ENCODE measurements around the gene AGXT2. TPM values are rescaled to one million over a fixed set of nuclear protein-coding genes. Genes with fewer than 3 reads are reported as not detected.

AGXT2 gene
- total and polyA plus RNA-seq, 3 experiments from 2014 or later, result not detected

DNA sequence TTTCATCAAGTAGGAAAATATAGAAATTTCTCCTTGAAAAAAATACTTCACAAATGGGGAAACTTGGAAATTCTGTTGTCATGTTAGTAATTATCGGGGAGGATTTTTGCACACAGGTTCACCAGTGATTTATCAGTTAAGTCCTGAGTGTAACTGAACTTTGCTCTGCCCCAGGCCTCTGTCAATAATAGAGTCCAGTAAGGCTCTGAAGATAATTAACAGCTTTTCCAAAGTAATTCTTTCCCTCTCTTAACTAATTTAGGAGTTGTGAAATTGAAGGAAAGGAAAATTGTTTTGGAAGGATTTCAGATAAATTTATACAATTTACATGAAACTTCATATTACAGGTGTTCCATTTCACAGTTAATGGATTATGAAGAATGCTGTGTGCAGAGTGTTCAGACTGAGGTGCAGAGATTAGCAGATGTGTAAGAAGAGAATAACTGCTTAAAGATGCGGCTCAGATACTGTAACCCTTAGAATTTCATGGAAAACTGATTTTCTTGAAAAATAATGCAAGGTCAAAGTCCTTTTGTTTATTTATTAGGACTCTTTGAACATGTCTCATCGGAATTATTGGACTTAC lies 2.9 kb upstream of the AGXT2 start:
- H3K27me3 Mint-ChIP-seq, result peaks cover 11 to 48% of the 10 kb centered on the region in 2 donors
- DNase-seq, result no peak
- H3K36me3 Mint-ChIP-seq, result no peaks in the 10 kb centered on the region
- H3K9me3 Mint-ChIP-seq, result peaks cover 0 to 1% (median 0%) of the 10 kb centered on the region in 5 donors
- H3K4me1 Mint-ChIP-seq, result no peaks in the 10 kb centered on the region
- peaks cover 5% of the 10 kb centered on the region for H3K27me3 ChIP-seq (ENCODE audit: insufficient read depth, low read length, poor library complexity, severe bottlenecking)
- H3K4me3 ChIP-seq (ENCODE audit: low read length), result no peak overlapping the region
- no peaks in the 10 kb centered on the region for H3K9me3 ChIP-seq (ENCODE audit: low read length)
- no peaks in the 10 kb centered on the region for H3K4me1 ChIP-seq (ENCODE audit: insufficient read depth, low read length)
- H3K27ac Mint-ChIP-seq, result no peak overlapping the region
- ChIA-PET CTCF (no interaction called here), POLR2A (no interaction called here)
- no peak overlapping the region for H3K4me3 Mint-ChIP-seq
- H3K36me3 ChIP-seq (ENCODE audit: insufficient read depth, low read length), result no peaks in the 10 kb centered on the region
- H3K27ac ChIP-seq (ENCODE audit: low read depth, low read length), result no peak overlapping the region

DNA sequence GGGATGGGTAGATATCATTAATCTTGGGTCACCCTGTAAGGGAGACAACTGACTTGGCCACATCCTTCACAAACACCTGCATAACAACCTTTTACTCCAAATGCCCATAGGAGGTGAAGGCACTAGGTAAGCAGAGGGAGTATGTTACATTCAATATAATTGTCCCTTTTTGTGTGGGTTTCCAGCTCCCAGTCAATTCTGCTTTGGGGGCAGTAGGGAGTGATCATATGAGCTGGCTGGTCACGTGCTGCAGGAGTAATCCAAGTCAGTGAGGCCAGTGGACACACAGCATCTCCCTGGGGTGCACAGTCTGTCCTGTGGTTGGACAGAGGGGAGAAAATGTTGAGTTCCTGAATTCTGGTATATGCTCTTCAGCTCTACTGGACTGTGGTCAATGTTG lies 1.2 kb upstream of the AGXT2 start:
- no peaks in the 10 kb centered on the region for H3K4me1 ChIP-seq (ENCODE audit: insufficient read depth, low read length)
- no peak overlapping the region for H3K4me3 ChIP-seq (ENCODE audit: low read length)
- H3K36me3 ChIP-seq (ENCODE audit: insufficient read depth, low read length), result no peaks in the 10 kb centered on the region
- peaks cover 0 to 1% (median 0%) of the 10 kb centered on the region in 5 donors for H3K9me3 Mint-ChIP-seq
- H3K27ac Mint-ChIP-seq, result no peak overlapping the region
- H3K27ac ChIP-seq (ENCODE audit: low read depth, low read length), result no peak overlapping the region
- no peak for DNase-seq
- H3K4me1 Mint-ChIP-seq, result no peaks in the 10 kb centered on the region
- POLR2A ChIA-PET, result no interaction called here
- peaks cover 5% of the 10 kb centered on the region for H3K27me3 ChIP-seq (ENCODE audit: insufficient read depth, low read length, poor library complexity, severe bottlenecking)
- H3K27me3 Mint-ChIP-seq, result peaks cover 11 to 41% of the 10 kb centered on the region in 2 donors
- CTCF ChIA-PET, result no interaction called here
- no peaks in the 10 kb centered on the region for H3K36me3 Mint-ChIP-seq
- H3K4me3 Mint-ChIP-seq, result no peak overlapping the region
- no peaks in the 10 kb centered on the region for H3K9me3 ChIP-seq (ENCODE audit: low read length)

DNA sequence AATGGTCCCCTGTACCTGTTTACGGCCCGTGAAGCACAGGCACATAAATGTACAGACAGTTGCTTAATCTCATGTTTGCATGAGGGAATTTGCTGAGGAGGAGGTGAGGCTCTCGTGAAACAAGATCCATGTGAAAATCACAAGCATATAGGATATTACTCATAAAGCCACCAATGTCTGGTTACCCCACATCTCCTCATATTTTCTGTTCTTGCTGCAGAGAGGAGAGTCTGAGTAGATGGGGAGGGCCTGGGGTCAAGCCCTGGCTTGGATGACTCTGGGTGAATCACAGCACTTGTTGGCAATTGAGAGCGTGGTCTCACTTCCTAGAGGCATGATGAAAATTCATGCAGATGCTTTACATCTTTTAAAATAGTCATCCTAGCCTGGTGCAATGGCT lies 975 bp downstream of the AGXT2 start:
- H3K27ac Mint-ChIP-seq, result no peak overlapping the region
- H3K4me3 ChIP-seq (ENCODE audit: low read length), result no peak overlapping the region
- H3K27me3 ChIP-seq (ENCODE audit: insufficient read depth, low read length, poor library complexity, severe bottlenecking), result peaks cover 5% of the 10 kb centered on the region
- no peaks in the 10 kb centered on the region for H3K9me3 ChIP-seq (ENCODE audit: low read length)
- H3K27ac ChIP-seq (ENCODE audit: low read depth, low read length), result no peak overlapping the region
- ChIA-PET POLR2A (no interaction called here), CTCF (no interaction called here)
- H3K36me3 Mint-ChIP-seq, result no peaks in the 10 kb centered on the region
- H3K4me3 Mint-ChIP-seq, result no peak overlapping the region
- DNase-seq, result no peak
- H3K4me1 ChIP-seq (ENCODE audit: insufficient read depth, low read length), result no peaks in the 10 kb centered on the region
- H3K4me1 Mint-ChIP-seq, result no peaks in the 10 kb centered on the region
- H3K27me3 Mint-ChIP-seq, result peaks cover 8 to 32% of the 10 kb centered on the region in 2 donors
- peaks cover 0 to 1% (median 0%) of the 10 kb centered on the region in 5 donors for H3K9me3 Mint-ChIP-seq
- H3K36me3 ChIP-seq (ENCODE audit: insufficient read depth, low read length), result no peaks in the 10 kb centered on the region

DNA sequence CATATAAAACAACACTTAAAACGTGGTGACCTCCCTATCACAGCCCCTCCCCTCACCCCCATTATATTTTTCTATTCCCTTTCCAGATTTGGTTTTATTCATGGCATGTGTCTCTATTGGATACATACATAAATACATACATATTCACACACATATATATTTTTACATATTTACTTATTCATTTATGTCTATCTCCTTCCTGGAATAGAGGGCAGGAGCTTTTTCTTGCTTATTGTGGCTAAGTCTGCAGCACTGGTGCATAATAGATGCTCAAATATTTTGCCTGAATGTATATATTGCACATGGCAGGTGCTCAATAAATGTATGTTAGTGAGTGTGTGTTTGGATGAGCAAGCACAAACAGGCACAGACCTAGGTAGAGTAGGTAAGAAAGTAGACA lies 2.5 kb downstream of the AGXT2 start:
- CTCF ChIA-PET, result no interaction called here
- H3K9me3 ChIP-seq (ENCODE audit: low read length), result no peaks in the 10 kb centered on the region
- no peak overlapping the region for H3K4me3 Mint-ChIP-seq
- no peaks in the 10 kb centered on the region for H3K4me1 ChIP-seq (ENCODE audit: insufficient read depth, low read length)
- no peak for DNase-seq
- H3K36me3 Mint-ChIP-seq, result no peaks in the 10 kb centered on the region
- no peaks in the 10 kb centered on the region for H3K36me3 ChIP-seq (ENCODE audit: insufficient read depth, low read length)
- H3K27ac ChIP-seq (ENCODE audit: low read depth, low read length), result no peak overlapping the region
- H3K9me3 Mint-ChIP-seq, result peaks cover 0 to under 1% (median 0%) of the 10 kb centered on the region in 5 donors
- H3K27ac Mint-ChIP-seq, result no peak overlapping the region
- peaks cover 5% of the 10 kb centered on the region for H3K27me3 ChIP-seq (ENCODE audit: insufficient read depth, low read length, poor library complexity, severe bottlenecking)
- no peak overlapping the region for H3K4me3 ChIP-seq (ENCODE audit: low read length)
- POLR2A ChIA-PET, result no interaction called here
- H3K4me1 Mint-ChIP-seq, result no peaks in the 10 kb centered on the region
- H3K27me3 Mint-ChIP-seq, result peaks cover 8 to 24% of the 10 kb centered on the region in 2 donors

DNA sequence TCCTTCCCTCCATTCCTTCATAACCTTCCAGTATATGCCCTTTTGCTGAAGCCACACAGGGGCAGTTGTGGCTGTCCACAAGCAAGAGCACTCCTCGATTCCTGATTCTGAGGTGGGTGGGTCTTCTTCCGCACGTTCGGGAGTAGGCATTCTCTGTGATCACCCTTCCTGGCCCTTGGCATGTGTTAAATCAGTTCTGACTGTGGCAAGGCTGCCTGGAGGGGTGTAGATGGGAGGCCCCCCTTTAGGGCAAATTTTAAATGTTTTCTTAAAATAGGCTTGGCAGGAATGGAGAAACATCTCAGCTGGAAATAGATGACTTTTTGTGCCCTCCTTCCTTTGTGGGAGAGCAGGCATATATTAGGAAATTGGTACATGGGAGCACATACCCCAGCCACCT lies 3.1 kb downstream of the AGXT2 start:
- no peak for DNase-seq
- ChIA-PET POLR2A (no interaction called here), CTCF (no interaction called here)
- Histone ChIP-seq H3K27ac (ENCODE audit: low read depth, low read length) (no peak overlapping the region), H3K4me3 (ENCODE audit: low read length) (no peak overlapping the region), H3K4me1 (ENCODE audit: insufficient read depth, low read length) (no peaks in the 10 kb centered on the region), H3K9me3 (ENCODE audit: low read length) (no peaks in the 10 kb centered on the region), H3K36me3 (ENCODE audit: insufficient read depth, low read length) (no peaks in the 10 kb centered on the region), H3K27me3 (ENCODE audit: insufficient read depth, low read length, poor library complexity, severe bottlenecking) (peaks cover 5% of the 10 kb centered on the region)
- Mint-ChIP-seq H3K36me3 (no peaks in the 10 kb centered on the region), H3K4me3 (no peak overlapping the region), H3K27me3 (peaks cover 8 to 27% of the 10 kb centered on the region in 2 donors), H3K4me1 (no peaks in the 10 kb centered on the region), H3K27ac (no peak overlapping the region), H3K9me3 (peaks cover 0 to 2% (median 0%) of the 10 kb centered on the region in 5 donors)

DNA sequence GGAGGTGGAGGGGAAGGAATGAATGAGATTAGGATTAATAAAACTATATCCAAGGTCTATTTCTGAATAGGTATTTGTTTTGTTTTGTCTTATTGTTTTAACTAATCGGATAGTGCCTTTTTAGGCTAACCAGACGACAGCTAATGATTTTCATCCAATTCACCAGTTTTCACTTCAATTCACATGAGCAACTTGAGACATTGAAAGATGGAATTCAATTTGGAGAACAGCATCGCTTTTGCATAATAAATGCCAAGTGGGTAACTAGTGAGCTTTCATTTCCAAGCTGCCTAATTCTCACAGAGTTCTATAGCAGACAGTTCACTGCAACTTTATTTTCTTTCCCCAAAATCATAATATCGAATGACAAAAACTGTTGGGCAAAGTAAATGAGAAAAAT lies 5.0 kb downstream of the AGXT2 start:
- Histone ChIP-seq H3K4me3 (ENCODE audit: low read length) (no peak overlapping the region), H3K36me3 (ENCODE audit: insufficient read depth, low read length) (no peaks in the 10 kb centered on the region), H3K9me3 (ENCODE audit: low read length) (no peaks in the 10 kb centered on the region), H3K27ac (ENCODE audit: low read depth, low read length) (no peak overlapping the region), H3K27me3 (ENCODE audit: insufficient read depth, low read length, poor library complexity, severe bottlenecking) (peaks cover 5% of the 10 kb centered on the region), H3K4me1 (ENCODE audit: insufficient read depth, low read length) (no peaks in the 10 kb centered on the region)
- no peak overlapping the region for H3K4me3 Mint-ChIP-seq
- H3K27ac Mint-ChIP-seq, result no peak overlapping the region
- POLR2A ChIA-PET, result no interaction called here
- CTCF ChIA-PET, result no interaction called here
- H3K4me1 Mint-ChIP-seq, result no peaks in the 10 kb centered on the region
- peaks cover 0 to 2% (median 0%) of the 10 kb centered on the region in 5 donors for H3K9me3 Mint-ChIP-seq
- H3K36me3 Mint-ChIP-seq, result no peaks in the 10 kb centered on the region
- DNase-seq, result no peak
- H3K27me3 Mint-ChIP-seq, result peaks cover 1 to 33% of the 10 kb centered on the region in 2 donors

DNA sequence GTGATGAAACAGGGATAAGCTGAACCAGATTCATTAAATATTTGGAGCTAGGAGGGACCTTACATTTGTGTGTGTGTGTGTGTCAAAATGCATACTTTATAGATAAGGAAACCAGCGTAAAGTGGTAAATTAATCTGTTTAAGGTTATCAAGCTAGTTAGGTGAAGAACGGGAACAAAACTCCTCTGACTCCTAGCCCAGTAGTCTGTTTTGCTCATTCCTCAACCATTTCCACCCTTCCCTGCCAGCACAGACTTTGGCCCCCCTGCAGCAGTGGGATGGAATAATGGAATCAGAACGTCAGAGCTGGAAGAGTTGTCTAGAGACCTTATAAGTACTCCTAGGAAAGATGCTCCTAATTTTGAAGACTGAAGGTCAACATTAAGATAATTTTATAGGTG lies 6.5 kb downstream of the AGXT2 start:
- Histone ChIP-seq H3K4me3 (ENCODE audit: low read length) (no peak overlapping the region), H3K27ac (ENCODE audit: low read depth, low read length) (no peak overlapping the region), H3K27me3 (ENCODE audit: insufficient read depth, low read length, poor library complexity, severe bottlenecking) (no peaks in the 10 kb centered on the region), H3K9me3 (ENCODE audit: low read length) (no peaks in the 10 kb centered on the region), H3K36me3 (ENCODE audit: insufficient read depth, low read length) (no peaks in the 10 kb centered on the region), H3K4me1 (ENCODE audit: insufficient read depth, low read length) (no peaks in the 10 kb centered on the region)
- peaks cover 0 to 2% (median 0%) of the 10 kb centered on the region in 5 donors for H3K9me3 Mint-ChIP-seq
- ChIA-PET POLR2A (no interaction called here), CTCF (interaction anchor here (0.6 to 1.0 kb wide), 2 partner anchors 24 to 46 kb away, joined by 3 read pairs; no protein-coding TSS in a partner anchor)
- H3K27ac Mint-ChIP-seq, result no peak overlapping the region
- H3K4me1 Mint-ChIP-seq, result no peaks in the 10 kb centered on the region
- DNase-seq, result no peak
- no peak overlapping the region for H3K4me3 Mint-ChIP-seq
- H3K36me3 Mint-ChIP-seq, result no peaks in the 10 kb centered on the region
- peaks cover 0 to 24% of the 10 kb centered on the region in 2 donors for H3K27me3 Mint-ChIP-seq

DNA sequence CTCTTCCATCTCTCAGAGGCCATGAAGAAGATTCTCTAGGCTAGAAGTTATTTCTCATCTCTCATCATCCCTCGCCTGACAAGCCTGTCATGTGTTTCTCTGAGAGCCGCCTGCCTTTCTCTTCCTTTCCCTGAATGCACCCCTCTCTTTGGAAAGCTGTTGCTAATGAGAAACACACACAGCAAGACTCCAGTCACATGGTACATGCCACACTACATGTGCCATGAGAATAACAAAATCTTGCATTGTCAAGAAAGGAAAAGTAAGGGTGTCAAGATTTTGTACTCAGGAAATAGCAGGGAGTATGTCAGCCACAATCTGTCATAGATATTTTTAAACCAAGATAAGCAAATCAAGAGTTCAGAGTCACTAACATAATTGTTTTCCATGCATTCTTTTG lies 8.9 kb downstream of the AGXT2 start:
- H3K4me3 ChIP-seq (ENCODE audit: low read length), result no peak overlapping the region
- ChIA-PET CTCF (no interaction called here), POLR2A (no interaction called here)
- Mint-ChIP-seq H3K27me3 (peaks cover 1 to 28% of the 10 kb centered on the region in 2 donors), H3K4me1 (no peaks in the 10 kb centered on the region), H3K4me3 (no peak overlapping the region), H3K36me3 (no peaks in the 10 kb centered on the region), H3K9me3 (peaks cover 0 to 2% (median 0%) of the 10 kb centered on the region in 5 donors), H3K27ac (peak overlapping the region in 1 of 8 donors; percentile 47)
- H3K9me3 ChIP-seq (ENCODE audit: low read length), result no peaks in the 10 kb centered on the region
- H3K36me3 ChIP-seq (ENCODE audit: insufficient read depth, low read length), result no peaks in the 10 kb centered on the region
- DNase-seq, result no peak
- H3K27me3 ChIP-seq (ENCODE audit: insufficient read depth, low read length, poor library complexity, severe bottlenecking), result no peaks in the 10 kb centered on the region
- H3K27ac ChIP-seq (ENCODE audit: low read depth, low read length), result no peak overlapping the region
- H3K4me1 ChIP-seq (ENCODE audit: insufficient read depth, low read length), result no peaks in the 10 kb centered on the region
